BE2C (cell line): ENCODE data around the gene DAW1.

Experiments used
- DNase-seq: peaks from one replicate; pipeline ENCODE4 v3.0.0-alpha.2; 2020
- H3K27me3 ChIP-seq: fragments of 250-450 bp; sonication (Bioruptor Pico); 2 replicates; pipeline ENCODE4 v1.5.1; 2020; ENCODE audit warnings: mild to moderate bottlenecking
- H3K36me3 ChIP-seq: fragments of 250-450 bp; sonication (Bioruptor Pico); 2 replicates; pipeline ENCODE4 v1.5.1; 2020; ENCODE audit warnings: mild to moderate bottlenecking
- H3K4me1 ChIP-seq: fragments of 250-450 bp; sonication (Bioruptor Pico); 2 replicates; pipeline ENCODE4 v1.5.1; 2020
- H3K4me3 ChIP-seq: 2 replicates; pipeline ENCODE4 v1.5.1; 2011; ENCODE audit warnings: low read depth, low read length
- H3K9me3 ChIP-seq: fragments of 250-450 bp; sonication (Bioruptor Pico); 2 replicates; pipeline ENCODE4 v1.5.1; 2020
- CTCF ChIP-seq: IDR thresholded peaks from 2 replicates; pipeline ENCODE4 v1.5.1; 2012; ENCODE audit warnings: mild to moderate bottlenecking, low read depth, low read length

The DAW1 gene

GRCh38 chr2:227864161-227864756 lies 7.2 kb upstream of the DAW1 start:
- no peaks in the 10 kb centered on the region for H3K36me3 ChIP-seq
- H3K27me3 ChIP-seq: peaks cover 7% of the 10 kb centered on the region
- H3K4me3 ChIP-seq: no peak overlapping the region
- H3K4me1 ChIP-seq: no peaks in the 10 kb centered on the region
- no peaks in the 10 kb centered on the region for H3K9me3 ChIP-seq
- TF ChIP-seq CTCF: no peak
- DNase-seq: no peak

GRCh38 chr2:227865291-227865690 lies 6.1 kb upstream of the DAW1 start:
- H3K9me3 ChIP-seq: no peaks in the 10 kb centered on the region
- no peak for DNase-seq
- peaks cover 7% of the 10 kb centered on the region for H3K27me3 ChIP-seq
- H3K4me3 ChIP-seq: no peak overlapping the region
- no peaks in the 10 kb centered on the region for H3K4me1 ChIP-seq
- TF ChIP-seq CTCF: no peak
- H3K36me3 ChIP-seq: no peaks in the 10 kb centered on the region

GRCh38 chr2:227867386-227867785 lies 4.0 kb upstream of the DAW1 start:
- peaks cover 7% of the 10 kb centered on the region for H3K27me3 ChIP-seq
- no peak overlapping the region for H3K4me3 ChIP-seq
- TF ChIP-seq CTCF: no peak
- H3K36me3 ChIP-seq: no peaks in the 10 kb centered on the region
- H3K4me1 ChIP-seq: no peaks in the 10 kb centered on the region
- H3K9me3 ChIP-seq: no peaks in the 10 kb centered on the region
- DNase-seq: no peak

GRCh38 chr2:227870710-227871374 lies 589 bp upstream of the DAW1 start:
- DNase-seq: no peak
- TF ChIP-seq CTCF: no peak
- Histone ChIP-seq H3K4me1 (no peaks in the 10 kb centered on the region), H3K36me3 (no peaks in the 10 kb centered on the region), H3K27me3 (peaks cover 7% of the 10 kb centered on the region), H3K9me3 (no peaks in the 10 kb centered on the region), H3K4me3 (peak overlapping the region; percentile 32; the same call in 1 of the 2 replicates)

- H3K27me3 ChIP-seq: peaks cover 3% of the 10 kb centered on the region
- H3K9me3 ChIP-seq: no peaks in the 10 kb centered on the region
- no peak for DNase-seq
- TF ChIP-seq CTCF: no peak
- H3K36me3 ChIP-seq: no peaks in the 10 kb centered on the region
- no peak overlapping the region for H3K4me3 ChIP-seq
- H3K4me1 ChIP-seq: no peaks in the 10 kb centered on the region
Measured at GRCh38 chr2:227872676-227873075, 1.2 kb downstream of the DAW1 start.

- DNase-seq: no peak
- no peak overlapping the region for H3K4me3 ChIP-seq
- no peaks in the 10 kb centered on the region for H3K9me3 ChIP-seq
- no peak for TF ChIP-seq CTCF
- H3K36me3 ChIP-seq: no peaks in the 10 kb centered on the region
- no peaks in the 10 kb centered on the region for H3K4me1 ChIP-seq
- peaks cover 3% of the 10 kb centered on the region for H3K27me3 ChIP-seq
Measured at GRCh38 chr2:227876300-227876801, 4.9 kb downstream of the DAW1 start.
